ENCODE results near the gene PRPF38B. TPM values are rescaled to one million over a fixed set of nuclear protein-coding genes. Genes with fewer than 3 reads are reported as not detected.

The PRPF38B gene
- total and polyA plus RNA-seq, 7 donors, result 13.8 to 31.3 (median 25.0) TPM

GRCh38 chr1:108691128-108691941, 775 bp upstream of the PRPF38B start:
- H3K4me1 ChIP-seq, result peaks cover 0 to 35% (median 33%) of the 10 kb centered on the region in 4 donors
- H3K27ac ChIP-seq, result peak overlapping the region; percentile 96 to 98 (median 97)
- peak overlapping the region; percentile 84 to 88 (median 86) for H3K4me3 ChIP-seq
- no peak for DNase-seq
- intact Hi-C loops (cut with DNase I), result loop anchor here (2.0 to 10.0 kb wide), 2 partner anchors 129 to 203 kb away; no protein-coding TSS in a partner anchor
- H3K9me3 ChIP-seq, result no peaks in the 10 kb centered on the region
- H3K27me3 ChIP-seq, result no peaks in the 10 kb centered on the region
- TF ChIP-seq EP300 (IDR thresholded peaks at IDR 0.05), result no peak
- no peak for TF ChIP-seq POLR2AphosphoS5 (IDR thresholded peaks at IDR 0.05)
- TF ChIP-seq POLR2A (IDR thresholded peaks at IDR 0.05), result no peak
- TF ChIP-seq CTCF (IDR thresholded peaks at IDR 0.05), result no peak
- 10 to 15% methylated on average over 12 of the region's 12 CpGs for WGBS, 2 donors
- H3K36me3 ChIP-seq, result peaks cover 0 to 10% (median 5%) of the 10 kb centered on the region in 4 donors

- Histone ChIP-seq H3K27me3 (no peaks in the 10 kb centered on the region), H3K4me1 (peaks cover 0 to 35% (median 33%) of the 10 kb centered on the region in 4 donors), H3K4me3 (peak overlapping the region; percentile 84 to 88 (median 86)), H3K36me3 (peaks cover 8 to 26% (median 19%) of the 10 kb centered on the region in 4 donors), H3K27ac (peak overlapping the region; percentile 96 to 98 (median 97)), H3K9me3 (no peaks in the 10 kb centered on the region)
- no peak for TF ChIP-seq POLR2AphosphoS5 (IDR thresholded peaks at IDR 0.05)
- no peak for TF ChIP-seq EP300 (IDR thresholded peaks at IDR 0.05)
- intact Hi-C loops (cut with DNase I), result loop anchor here (1.0 to 10.0 kb wide), 2 partner anchors 54 to 202 kb away; no protein-coding TSS in a partner anchor
- WGBS, 2 donors, result 0% methylated on average over 36 of the region's 36 CpGs
- DNase-seq, result peak; percentile 76
Measured at GRCh38 chr1:108692724-108693655, 880 bp downstream of the PRPF38B start.

GRCh38 chr1:108695535-108695934, 3.4 kb downstream of the PRPF38B start:
- no peak for TF ChIP-seq CTCF (IDR thresholded peaks at IDR 0.05)
- TF ChIP-seq POLR2AphosphoS5 (IDR thresholded peaks at IDR 0.05), result no peak
- TF ChIP-seq EP300 (IDR thresholded peaks at IDR 0.05), result no peak
- no peak for TF ChIP-seq POLR2A (IDR thresholded peaks at IDR 0.05)
- Histone ChIP-seq H3K27ac (no peak overlapping the region), H3K36me3 (peaks cover 19 to 52% (median 39%) of the 10 kb centered on the region in 4 donors), H3K4me3 (no peak overlapping the region), H3K4me1 (peaks cover 0 to 35% (median 33%) of the 10 kb centered on the region in 4 donors), H3K27me3 (no peaks in the 10 kb centered on the region), H3K9me3 (no peaks in the 10 kb centered on the region)
- intact Hi-C loops (cut with DNase I), result loop anchor here (10.0 kb wide), 1 partner anchor 199 kb away; no protein-coding TSS in a partner anchor
- 59 to 73% methylated on average over 5 of the region's 5 CpGs for WGBS, 2 donors
- no peak for DNase-seq

- Histone ChIP-seq H3K9me3 (no peaks in the 10 kb centered on the region), H3K27ac (no peak overlapping the region), H3K4me1 (peaks cover 0 to 17% (median 16%) of the 10 kb centered on the region in 4 donors), H3K4me3 (no peak overlapping the region), H3K27me3 (no peaks in the 10 kb centered on the region), H3K36me3 (peaks cover 19 to 66% (median 42%) of the 10 kb centered on the region in 4 donors)
- no peak for DNase-seq
- intact Hi-C loops (cut with DNase I), result loop anchor here (10.0 kb wide), 1 partner anchor 195 kb away; no protein-coding TSS in a partner anchor
- WGBS, 2 donors, result 85 to 86% methylated on average over 22 of the region's 22 CpGs
- TF ChIP-seq POLR2AphosphoS5 (IDR thresholded peaks at IDR 0.05) (no peak), CTCF (IDR thresholded peaks at IDR 0.05) (no peak), EP300 (IDR thresholded peaks at IDR 0.05) (no peak), POLR2A (IDR thresholded peaks at IDR 0.05) (no peak)
Measured at GRCh38 chr1:108699375-108700332, 7.5 kb downstream of the PRPF38B start.
